Esophagus muscularis mucosa (tissue), 4 donors: ENCODE results near the gene MTUS2.

Source experiments
- EP300 ChIP-seq: sonication (generic); formaldehyde crosslinking; IDR thresholded peaks from one replicate; pipeline ENCODE4 v1.6.1; 2017; ENCODE audit warnings: antibody characterized with exemption
- POLR2AphosphoS5 ChIP-seq, 2 donors: sonication (generic); formaldehyde crosslinking; IDR thresholded peaks; one replicate each; pipeline ENCODE4 v1.6.1; 2017; ENCODE audit warnings: antibody characterized with exemption in 2 of 2
- TF ChIP-seq, protein P1 (sequence below), 3 experiments: fragments of 200-600 bp in 2 of 3; fragments of 450-650 bp in 1 of 3; sonication (generic) in 2 of 3; IDR thresholded peaks; one replicate each; pipeline ENCODE4 v1.5.1; 2017 to 2019; ENCODE audit warnings: antibody characterized with exemption in 3 of 3, mild to moderate bottlenecking in 2 of 3, moderate library complexity in 1 of 3

DNA sequence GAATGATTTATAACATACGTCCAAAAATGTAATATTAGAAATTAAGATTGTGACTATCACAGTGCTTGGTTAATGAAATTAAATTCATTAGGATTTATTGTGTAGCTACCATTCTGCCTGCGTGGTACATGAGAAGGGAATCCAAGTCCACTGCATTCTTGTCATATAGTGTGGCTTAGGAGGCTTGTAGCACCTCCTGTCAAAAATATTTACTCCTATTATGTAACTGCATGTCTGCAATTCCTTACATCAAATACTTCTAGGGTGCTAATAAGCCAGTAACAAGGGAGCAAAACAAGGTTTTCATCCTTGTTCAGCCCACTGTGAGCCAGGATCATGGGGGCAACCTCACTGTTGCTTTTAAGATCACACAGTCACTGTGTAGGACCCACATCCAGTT is 576.3 kb downstream of the MTUS2 start:
- TF ChIP-seq EP300 (no peak), POLR2AphosphoS5 (IDR thresholded peaks at IDR 0.05) (no peak)
- TF ChIP-seq, protein P1, sequence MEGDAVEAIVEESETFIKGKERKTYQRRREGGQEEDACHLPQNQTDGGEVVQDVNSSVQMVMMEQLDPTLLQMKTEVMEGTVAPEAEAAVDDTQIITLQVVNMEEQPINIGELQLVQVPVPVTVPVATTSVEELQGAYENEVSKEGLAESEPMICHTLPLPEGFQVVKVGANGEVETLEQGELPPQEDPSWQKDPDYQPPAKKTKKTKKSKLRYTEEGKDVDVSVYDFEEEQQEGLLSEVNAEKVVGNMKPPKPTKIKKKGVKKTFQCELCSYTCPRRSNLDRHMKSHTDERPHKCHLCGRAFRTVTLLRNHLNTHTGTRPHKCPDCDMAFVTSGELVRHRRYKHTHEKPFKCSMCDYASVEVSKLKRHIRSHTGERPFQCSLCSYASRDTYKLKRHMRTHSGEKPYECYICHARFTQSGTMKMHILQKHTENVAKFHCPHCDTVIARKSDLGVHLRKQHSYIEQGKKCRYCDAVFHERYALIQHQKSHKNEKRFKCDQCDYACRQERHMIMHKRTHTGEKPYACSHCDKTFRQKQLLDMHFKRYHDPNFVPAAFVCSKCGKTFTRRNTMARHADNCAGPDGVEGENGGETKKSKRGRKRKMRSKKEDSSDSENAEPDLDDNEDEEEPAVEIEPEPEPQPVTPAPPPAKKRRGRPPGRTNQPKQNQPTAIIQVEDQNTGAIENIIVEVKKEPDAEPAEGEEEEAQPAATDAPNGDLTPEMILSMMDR (IDR thresholded peaks at IDR 0.05): no peak
